PFSK-1 (cell line): ENCODE results near the gene ABR.

Experiments
- FOXP2 ChIP-seq: optimal IDR thresholded peaks from 2 replicates; pipeline ENCODE3; 2011; ENCODE audit warnings: borderline replicate concordance, control low read depth, inconsistent platforms; ENCODE audit not compliant: insufficient read depth; ENCODE audit errors: extremely low read length, extremely low read depth
- POLR2AphosphoS5 ChIP-seq: IDR thresholded peaks from 2 replicates; pipeline ENCODE4 v1.6.1; 2012; ENCODE audit warnings: low read depth, mild to moderate bottlenecking, control low read depth, low read length, moderate library complexity
- REST ChIP-seq, 2 experiments: IDR thresholded peaks; 2 replicates each; pipeline versions ENCODE4 v1.6.1 to v1.8.0; 2011 to 2012; ENCODE audit warnings: low read depth in 2 of 2, low read length in 2 of 2, control low read depth in 1 of 2, inconsistent platforms in 1 of 2, mild to moderate bottlenecking in 1 of 2, moderate library complexity in 1 of 2; ENCODE audit not compliant: insufficient read depth in 1 of 2
- SIN3A ChIP-seq: IDR thresholded peaks from 2 replicates; pipeline ENCODE4 v1.6.1; 2012; ENCODE audit warnings: mild to moderate bottlenecking, low read length, moderate library complexity, borderline replicate concordance; ENCODE audit not compliant: insufficient read depth
- TAF1 ChIP-seq: IDR thresholded peaks from 2 replicates; pipeline ENCODE4 v1.6.1; 2012; ENCODE audit warnings: low read length, control low read depth, borderline replicate concordance; ENCODE audit not compliant: insufficient read depth

GRCh38 chr17:976312-976711 is 203.5 kb downstream of the ABR start:
- no peak for TF ChIP-seq POLR2AphosphoS5
- TF ChIP-seq REST (IDR thresholded peaks at IDR 0.05; ENCODE audit: insufficient read depth in 1 of 2, low read depth in 2 of 2, low read length in 2 of 2): no peak
- TF ChIP-seq TAF1: no peak
- no peak for TF ChIP-seq SIN3A
- TF ChIP-seq FOXP2: no peak
